Heart left ventricle (tissue), 13 donors: ENCODE measurements around the gene SLC7A9.

ENCODE experiments used
- POLR2A ChIP-seq, 2 donors: fragments of 450-650 bp; IDR thresholded peaks; one replicate each; pipeline ENCODE4 v1.6.1; 2017; ENCODE audit warnings: antibody characterized with exemption in 2 of 2, mild to moderate bottlenecking in 2 of 2, moderate library complexity in 2 of 2
- TF ChIP-seq, protein P1 (sequence below), 12 donors: fragments of 200-600 bp; sonication (generic) in 4 of 12; IDR thresholded peaks; one replicate each; pipeline versions ENCODE4 v1.5.0 to v1.8.0; 2018 to 2022; ENCODE audit warnings: antibody characterized with exemption in 12 of 12, mild to moderate bottlenecking in 5 of 12
- donor health status: ischemic (EF 13 %, LVEDD 7.1; RV severe dilation, severe dysfunction).
- donor health status: DM: no; HTN: yes; CAD: no.
- donor health status: DM: no; HTN: no; CAD: no.
- donor health status: ischemic (EF 25% LVEDD 6.9; RV normal size, moderate dysfunction).
- donor health status: ischemic (EF 25% LVEDD 5.7; RV mildly dilated, moderate dysfunction).
- donor health status: ischemic (EF 35%, LVEDD 5.7; RV mildly dilated, moderate dysfunction).
- donor health status: nonischemic (EF 11% LVEDD 7.7; RV severe dilation, severe dysfunction).
- donor health status: DM: yes; HTN: yes; CAD: no.
- donor health status: PGD.
- donor health status: ischemic (EF 29% LVEDD 5.4; RV normal size, mild dysfunction).
- donor health status: nonischemic (EF 23%, LVEDD 6.1; RV moderate dilation, normal function).

DNA sequence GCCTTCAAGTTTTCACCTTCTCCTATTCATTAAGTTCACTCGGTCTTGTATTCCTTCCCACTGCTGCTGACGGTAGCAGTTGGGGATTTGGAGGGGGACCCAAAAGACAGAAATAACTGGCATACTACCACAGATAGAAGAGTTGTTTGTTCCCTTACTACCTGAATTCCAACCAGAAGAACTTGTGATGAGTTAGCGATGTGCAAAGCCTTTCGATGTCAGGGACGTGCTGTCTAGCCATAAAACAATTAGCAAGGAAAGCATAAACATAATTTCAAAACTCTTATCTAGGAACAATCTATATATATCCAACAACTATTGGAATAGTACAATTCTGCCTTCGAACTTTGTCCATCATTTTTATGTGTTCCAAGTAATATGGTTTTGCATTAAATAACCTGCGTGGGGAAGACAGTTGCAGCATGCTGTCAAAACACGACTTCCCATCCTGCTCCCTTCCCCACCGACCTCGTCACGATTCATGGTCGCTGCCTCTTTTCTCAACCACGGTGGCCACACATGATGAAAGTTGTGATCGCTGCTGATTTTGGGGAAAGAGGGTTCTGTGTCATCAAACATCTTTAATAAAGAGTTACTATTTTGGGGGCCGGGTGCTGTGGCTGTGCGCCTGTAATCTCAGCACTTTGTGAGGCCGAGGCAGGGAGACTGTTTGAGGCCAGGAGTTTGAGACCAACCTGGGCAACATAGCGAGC lies 3.8 kb upstream of the SLC7A9 start:
- TF ChIP-seq, protein P1, sequence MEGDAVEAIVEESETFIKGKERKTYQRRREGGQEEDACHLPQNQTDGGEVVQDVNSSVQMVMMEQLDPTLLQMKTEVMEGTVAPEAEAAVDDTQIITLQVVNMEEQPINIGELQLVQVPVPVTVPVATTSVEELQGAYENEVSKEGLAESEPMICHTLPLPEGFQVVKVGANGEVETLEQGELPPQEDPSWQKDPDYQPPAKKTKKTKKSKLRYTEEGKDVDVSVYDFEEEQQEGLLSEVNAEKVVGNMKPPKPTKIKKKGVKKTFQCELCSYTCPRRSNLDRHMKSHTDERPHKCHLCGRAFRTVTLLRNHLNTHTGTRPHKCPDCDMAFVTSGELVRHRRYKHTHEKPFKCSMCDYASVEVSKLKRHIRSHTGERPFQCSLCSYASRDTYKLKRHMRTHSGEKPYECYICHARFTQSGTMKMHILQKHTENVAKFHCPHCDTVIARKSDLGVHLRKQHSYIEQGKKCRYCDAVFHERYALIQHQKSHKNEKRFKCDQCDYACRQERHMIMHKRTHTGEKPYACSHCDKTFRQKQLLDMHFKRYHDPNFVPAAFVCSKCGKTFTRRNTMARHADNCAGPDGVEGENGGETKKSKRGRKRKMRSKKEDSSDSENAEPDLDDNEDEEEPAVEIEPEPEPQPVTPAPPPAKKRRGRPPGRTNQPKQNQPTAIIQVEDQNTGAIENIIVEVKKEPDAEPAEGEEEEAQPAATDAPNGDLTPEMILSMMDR (IDR thresholded peaks at IDR 0.05): no peak
- TF ChIP-seq POLR2A (IDR thresholded peaks at IDR 0.05): no peak
